Pons (tissue), 1 donor: ENCODE measurements around the gene IZUMO1R.
A peak's percentile ranks its signal among the peaks of the same experiment; 100 is the strongest.
"Not testable (repeated sequence)": the region's sequence is repeated elsewhere in the genome, so short reads cannot be mapped to it uniquely, and the experiment has no call there.

Experiments used
- DNase-seq: peaks from one replicate; pipeline ENCODE4 v3.0.0-alpha.2; 2016; ENCODE audit warnings: low spot score

The IZUMO1R gene

GRCh38 chr11:94303966-94304958, at the start of gene IZUMO1R:
TSS of gene IZUMO1R (plus strand) at chr11:94304580. CDS start at chr11:94305637, 1,057 bp downstream.
- peak; percentile 8 for DNase-seq

- no peak for DNase-seq
Observed at GRCh38 chr11:94271885-94272372, 32.5 kb upstream of the IZUMO1R start.

- no peak for DNase-seq
Observed at GRCh38 chr11:94272738-94273313, 31.6 kb upstream of the IZUMO1R start.

GRCh38 chr11:94275961-94276360, 28.4 kb upstream of the IZUMO1R start:
- DNase-seq = no peak

GRCh38 chr11:94276943-94277342, 27.4 kb upstream of the IZUMO1R start:
- no peak for DNase-seq

GRCh38 chr11:94278207-94278606, 26.2 kb upstream of the IZUMO1R start:
- not testable (repeated sequence) for DNase-seq

- DNase-seq = no peak
Observed at GRCh38 chr11:94279996-94280395, 24.4 kb upstream of the IZUMO1R start.

GRCh38 chr11:94281324-94281723, 23.1 kb upstream of the IZUMO1R start:
- no peak for DNase-seq

- peak; percentile 8 for DNase-seq
Observed at GRCh38 chr11:94283678-94284077, 20.7 kb upstream of the IZUMO1R start.

GRCh38 chr11:94295534-94295933, 8.8 kb upstream of the IZUMO1R start:
- DNase-seq = no peak

- no peak for DNase-seq
Observed at GRCh38 chr11:94297985-94298576, 6.3 kb upstream of the IZUMO1R start.

GRCh38 chr11:94302776-94303175, 1.6 kb upstream of the IZUMO1R start:
- no peak for DNase-seq

GRCh38 chr11:94305146-94305545, 766 bp downstream of the IZUMO1R start:
- DNase-seq = no peak

- DNase-seq = no peak
Observed at GRCh38 chr11:94307101-94307791, 2.9 kb downstream of the IZUMO1R start.

- no peak for DNase-seq
Observed at GRCh38 chr11:94308024-94308423, 3.6 kb downstream of the IZUMO1R start.

GRCh38 chr11:94309757-94310156, 5.4 kb downstream of the IZUMO1R start:
- no peak for DNase-seq

- no peak for DNase-seq
Observed at GRCh38 chr11:94310191-94310875, 6.0 kb downstream of the IZUMO1R start.

- DNase-seq = no peak
Observed at GRCh38 chr11:94312339-94312738, 8.0 kb downstream of the IZUMO1R start.

GRCh38 chr11:94314064-94314463, 9.7 kb downstream of the IZUMO1R start:
- DNase-seq = no peak

- no peak for DNase-seq
Observed at GRCh38 chr11:94315664-94316063, 11.3 kb downstream of the IZUMO1R start.

- no peak for DNase-seq
Observed at GRCh38 chr11:94322501-94322900, 18.1 kb downstream of the IZUMO1R start.
